OCI-LY7 (cell line): Measurements from ENCODE around the gene NUP210.

ENCODE experiments used
- EZH2phosphoT487 ChIP-seq: fragments of 200-600 bp; sonication (generic); IDR thresholded peaks from 2 replicates; pipeline ENCODE4 v1.6.1; 2018; ENCODE audit warnings: low read depth, borderline replicate concordance, mild to moderate bottlenecking, mixed run types, antibody characterized with exemption, low read length, moderate library complexity, mixed read lengths
- TF ChIP-seq, protein P1 (sequence below): fragments of 200-600 bp; sonication (generic); conservative IDR thresholded peaks from 2 replicates; pipeline ENCODE4 v1.5.1; 2014; ENCODE audit warnings: mild to moderate bottlenecking, antibody characterized with exemption, low read length, moderate library complexity, mixed read lengths

DNA sequence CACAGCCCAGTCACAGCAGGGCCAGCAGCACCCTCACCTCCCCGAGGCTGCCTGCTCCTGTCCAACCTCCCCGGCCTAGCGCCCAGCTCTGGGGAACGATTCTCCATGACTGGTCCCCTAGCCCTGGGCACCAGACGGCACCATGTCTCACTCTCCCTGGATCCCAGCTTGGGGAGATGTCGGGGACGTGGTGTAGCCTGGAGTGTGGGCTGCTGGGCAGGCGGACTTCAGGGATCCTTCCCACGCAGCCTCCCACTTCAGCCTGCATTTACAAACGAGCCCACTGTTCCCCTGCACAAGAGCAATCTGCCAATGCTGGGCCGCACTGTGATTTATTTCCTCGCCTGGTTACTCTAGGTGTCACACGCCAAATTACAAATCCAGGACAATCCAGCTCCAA, 31.3 kb downstream of the NUP210 start:
- TF ChIP-seq, protein P1, sequence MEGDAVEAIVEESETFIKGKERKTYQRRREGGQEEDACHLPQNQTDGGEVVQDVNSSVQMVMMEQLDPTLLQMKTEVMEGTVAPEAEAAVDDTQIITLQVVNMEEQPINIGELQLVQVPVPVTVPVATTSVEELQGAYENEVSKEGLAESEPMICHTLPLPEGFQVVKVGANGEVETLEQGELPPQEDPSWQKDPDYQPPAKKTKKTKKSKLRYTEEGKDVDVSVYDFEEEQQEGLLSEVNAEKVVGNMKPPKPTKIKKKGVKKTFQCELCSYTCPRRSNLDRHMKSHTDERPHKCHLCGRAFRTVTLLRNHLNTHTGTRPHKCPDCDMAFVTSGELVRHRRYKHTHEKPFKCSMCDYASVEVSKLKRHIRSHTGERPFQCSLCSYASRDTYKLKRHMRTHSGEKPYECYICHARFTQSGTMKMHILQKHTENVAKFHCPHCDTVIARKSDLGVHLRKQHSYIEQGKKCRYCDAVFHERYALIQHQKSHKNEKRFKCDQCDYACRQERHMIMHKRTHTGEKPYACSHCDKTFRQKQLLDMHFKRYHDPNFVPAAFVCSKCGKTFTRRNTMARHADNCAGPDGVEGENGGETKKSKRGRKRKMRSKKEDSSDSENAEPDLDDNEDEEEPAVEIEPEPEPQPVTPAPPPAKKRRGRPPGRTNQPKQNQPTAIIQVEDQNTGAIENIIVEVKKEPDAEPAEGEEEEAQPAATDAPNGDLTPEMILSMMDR: no peak
- TF ChIP-seq EZH2phosphoT487: no peak
